Retinal pigment epithelial cell (primary cell): ENCODE results near the gene TSPAN2.

Experiments
- DNase-seq: peaks from one replicate; pipeline ENCODE4 v3.0.0-alpha.2; 2010; ENCODE audit warnings: low read depth
- H3K4me3 ChIP-seq: 2 replicates; pipeline ENCODE4 v1.5.1; 2011; ENCODE audit warnings: mild to moderate bottlenecking, low read length, control low read depth, moderate library complexity
- CTCF ChIP-seq: conservative IDR thresholded peaks from 2 replicates; pipeline ENCODE4 v1.5.1; 2011; ENCODE audit warnings: low read depth, low read length, control low read depth, inconsistent platforms

The TSPAN2 gene

GRCh38 chr1:115123116-115123515, 33.8 kb upstream of the TSPAN2 start:
- TF ChIP-seq CTCF = no peak
- no peak for DNase-seq

GRCh38 chr1:115121793-115122192, 32.5 kb upstream of the TSPAN2 start:
- no peak for TF ChIP-seq CTCF
- no peak overlapping the region for H3K4me3 ChIP-seq
- DNase-seq = no peak

More at GRCh38 chr1:115123116-115123515, 33.8 kb upstream of the TSPAN2 start:
- no peak overlapping the region for H3K4me3 ChIP-seq

- no peak for TF ChIP-seq CTCF
- no peak for DNase-seq
- H3K4me3 ChIP-seq = no peak overlapping the region
Observed at GRCh38 chr1:115120296-115120695, 31.0 kb upstream of the TSPAN2 start.

GRCh38 chr1:115118611-115119010, 29.3 kb upstream of the TSPAN2 start:
- TF ChIP-seq CTCF = no peak
- H3K4me3 ChIP-seq = no peak overlapping the region
- DNase-seq = no peak

GRCh38 chr1:115118086-115118485, 28.8 kb upstream of the TSPAN2 start:
- DNase-seq = no peak
- TF ChIP-seq CTCF = no peak
- no peak overlapping the region for H3K4me3 ChIP-seq

GRCh38 chr1:115117298-115117697, 28.0 kb upstream of the TSPAN2 start:
- H3K4me3 ChIP-seq = no peak overlapping the region
- no peak for DNase-seq
- no peak for TF ChIP-seq CTCF

GRCh38 chr1:115116512-115116911, 27.2 kb upstream of the TSPAN2 start:
- H3K4me3 ChIP-seq = no peak overlapping the region
- TF ChIP-seq CTCF = no peak
- DNase-seq = no peak
